Effector CD8-positive, alpha-beta T cell (primary cell): Measurements from ENCODE around the gene DAPK1.

ENCODE experiments used
- DNase-seq: peaks from one replicate; lab custom pipeline; 2025; lab: John Stamatoyannopoulos, UW
- total RNA-seq, 4 experiments: gene quantifications; one replicate each; lab custom pipeline; 2026; lab: John Stamatoyannopoulos, UW

DAPK1 gene
- 0 to 1.6 (median 0.50) reads per million in 4 experiments for total RNA-seq

DNA sequence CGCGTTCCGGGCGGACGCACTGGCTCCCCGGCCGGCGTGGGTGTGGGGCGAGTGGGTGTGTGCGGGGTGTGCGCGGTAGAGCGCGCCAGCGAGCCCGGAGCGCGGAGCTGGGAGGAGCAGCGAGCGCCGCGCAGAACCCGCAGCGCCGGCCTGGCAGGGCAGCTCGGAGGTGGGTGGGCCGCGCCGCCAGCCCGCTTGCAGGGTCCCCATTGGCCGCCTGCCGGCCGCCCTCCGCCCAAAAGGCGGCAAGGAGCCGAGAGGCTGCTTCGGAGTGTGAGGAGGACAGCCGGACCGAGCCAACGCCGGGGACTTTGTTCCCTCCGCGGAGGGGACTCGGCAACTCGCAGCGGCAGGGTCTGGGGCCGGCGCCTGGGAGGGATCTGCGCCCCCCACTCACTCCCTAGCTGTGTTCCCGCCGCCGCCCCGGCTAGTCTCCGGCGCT is at the start of gene DAPK1:
Gene DAPK1 (plus strand): TSS at position 264 of the 442 bp plus-strand sequence. CDS start 1,211 bp downstream, outside the sequence.
- no peak for DNase-seq

DNA sequence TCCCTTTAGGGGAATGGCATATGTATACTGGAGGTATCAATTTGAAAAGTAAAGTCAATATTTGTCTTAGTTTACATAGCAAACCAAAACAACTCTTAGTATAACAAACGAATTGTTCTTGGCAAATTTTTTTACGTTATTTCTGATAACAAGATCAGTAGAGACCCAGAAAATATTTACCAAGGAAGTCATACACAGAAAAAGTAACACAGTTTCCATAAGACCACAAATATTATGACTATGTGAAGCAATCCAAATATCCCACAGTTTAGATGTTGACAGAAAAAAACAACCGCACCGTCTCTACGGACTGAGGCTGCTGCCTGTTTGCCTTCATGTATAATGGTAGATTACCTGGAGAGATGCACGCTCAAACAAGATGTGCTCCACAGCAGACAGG is 46.5 kb upstream of the DAPK1 start:
- no peak for DNase-seq

DNA sequence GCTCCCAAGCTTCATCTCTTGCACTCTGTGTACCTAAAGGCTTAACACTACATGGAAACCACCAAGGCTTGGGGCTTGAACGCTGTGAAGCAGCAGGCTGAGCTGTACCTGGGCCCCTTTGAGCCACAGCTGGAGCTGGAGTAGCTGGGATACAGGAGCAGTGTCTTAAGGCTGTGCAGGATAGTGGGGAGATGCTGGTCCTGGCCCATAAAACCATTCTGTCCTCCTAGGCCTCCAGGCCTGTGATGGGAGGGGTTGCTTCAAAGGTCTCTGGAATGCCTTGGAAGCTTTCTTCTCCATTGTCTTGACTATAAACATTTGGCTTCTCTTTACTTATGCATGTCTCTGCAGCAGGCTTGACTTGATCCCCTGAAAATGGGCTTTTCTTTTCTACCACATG is 42.3 kb upstream of the DAPK1 start:
- DNase-seq = no peak

DNA sequence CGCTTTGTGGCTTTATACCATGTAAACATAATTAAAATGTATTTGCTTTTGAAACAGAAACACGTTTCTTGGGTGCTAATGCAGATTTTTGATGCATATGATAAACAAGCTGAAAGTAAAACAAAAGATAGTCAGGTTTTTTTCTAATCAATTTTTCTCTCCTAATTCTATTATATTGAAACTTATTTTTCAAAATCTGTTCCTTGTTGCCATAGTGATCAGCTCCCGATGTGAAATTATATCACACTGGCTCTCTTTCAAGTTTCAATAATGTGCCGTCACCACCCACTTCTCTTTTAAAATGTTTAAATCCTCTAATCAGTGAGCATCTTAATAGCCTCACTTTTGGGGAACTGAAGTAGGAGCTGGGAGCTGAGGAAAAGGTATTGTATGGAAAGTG is 36.4 kb upstream of the DAPK1 start:
- no peak for DNase-seq

DNA sequence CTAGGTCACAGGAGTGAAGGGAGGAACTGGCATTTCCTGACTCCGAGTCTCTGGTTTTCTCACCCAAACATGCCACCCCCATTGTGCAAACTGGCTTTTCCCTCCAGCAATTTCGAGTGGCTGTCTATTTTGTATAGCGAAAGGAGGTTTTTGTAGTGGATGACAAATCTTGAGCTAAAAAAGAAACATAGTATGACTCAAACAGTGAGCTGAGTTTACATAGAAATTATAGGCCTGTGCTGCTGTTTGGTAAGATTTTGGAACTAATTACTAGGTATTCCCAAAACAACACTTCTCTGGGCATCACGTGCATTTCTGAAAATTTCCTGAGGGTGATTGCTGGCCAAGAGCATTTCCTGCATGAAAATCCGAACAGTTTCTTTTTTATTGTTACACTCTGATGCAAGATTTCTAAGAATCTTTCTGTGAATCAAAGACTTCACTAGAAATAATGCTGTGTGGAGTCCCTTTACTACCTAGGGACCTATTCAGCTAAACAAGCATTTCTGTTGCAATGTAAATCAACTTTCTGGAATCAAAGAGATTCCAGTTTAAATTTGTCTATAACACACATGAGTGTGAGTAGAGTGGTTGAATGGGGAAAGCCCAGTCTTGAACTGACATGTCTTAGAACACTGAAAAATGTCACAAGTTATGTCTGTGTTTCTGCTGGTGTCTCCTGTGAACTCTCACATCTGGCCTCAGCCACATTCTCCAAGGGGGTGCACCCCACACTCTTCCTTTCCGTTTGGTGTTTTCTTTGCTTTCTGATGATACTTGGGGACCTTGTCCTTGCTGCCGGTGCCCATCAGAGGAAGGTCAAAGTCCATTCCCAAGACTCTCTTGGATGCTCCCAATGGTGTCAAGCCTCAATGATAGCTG is 33.3 kb upstream of the DAPK1 start:
- no peak for DNase-seq

DNA sequence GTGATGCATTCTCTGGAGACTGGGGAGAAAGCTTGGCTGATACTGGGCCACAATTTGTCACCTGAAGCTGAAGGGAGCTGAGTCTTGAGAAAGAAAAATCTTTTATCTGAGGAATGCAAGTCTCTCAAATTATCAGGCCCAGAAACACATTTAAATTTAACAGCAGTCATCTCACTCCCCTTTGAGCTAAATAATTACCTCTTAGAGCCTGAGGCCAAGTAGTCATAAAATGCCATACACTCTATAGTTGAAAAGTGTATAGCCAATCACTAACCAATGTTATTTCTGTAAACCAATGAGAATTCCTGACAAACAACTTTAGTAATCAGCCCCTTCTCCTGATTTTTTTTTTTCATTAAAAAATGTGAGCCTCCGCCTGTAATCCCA is 32.7 kb upstream of the DAPK1 start:
- no peak for DNase-seq

DNA sequence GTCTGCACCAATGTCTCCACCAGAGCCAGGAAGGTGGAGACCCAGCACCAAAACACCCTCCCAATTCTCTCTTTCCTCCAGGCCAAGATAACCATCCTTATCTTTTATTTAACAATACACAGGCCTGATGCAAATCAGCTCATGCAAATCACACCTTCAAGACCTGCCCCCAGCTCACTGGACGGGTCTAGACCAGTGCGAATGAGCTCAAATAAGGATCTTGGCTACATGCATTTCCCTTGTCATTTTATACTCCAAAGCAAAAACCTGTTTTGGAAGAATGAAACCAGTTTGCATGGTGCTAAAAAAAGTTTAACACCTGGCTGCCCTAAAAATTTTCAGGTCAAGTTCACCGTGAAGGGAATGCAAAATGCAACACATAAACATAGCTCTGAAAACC is 31.9 kb upstream of the DAPK1 start:
- DNase-seq = no peak

DNA sequence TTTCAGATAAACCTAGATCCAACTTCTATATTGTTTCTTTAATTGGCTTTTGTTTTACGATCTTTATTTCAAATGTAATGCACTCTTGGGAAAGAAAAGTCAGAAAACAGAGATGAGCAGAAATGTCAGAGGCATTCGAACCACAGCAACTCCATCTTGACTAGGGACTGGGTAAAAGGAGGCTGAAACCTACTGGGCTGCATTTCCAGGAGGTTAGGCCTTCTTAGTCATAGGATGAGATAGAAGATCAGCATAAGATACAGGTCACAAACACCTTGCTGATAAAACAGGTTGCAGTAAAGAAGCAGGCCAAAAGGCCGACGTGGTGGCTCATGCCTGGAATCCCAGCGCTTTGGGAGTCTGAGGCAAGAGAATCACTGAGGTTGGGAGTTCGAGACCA is 30.5 kb upstream of the DAPK1 start:
- no peak for DNase-seq

DNA sequence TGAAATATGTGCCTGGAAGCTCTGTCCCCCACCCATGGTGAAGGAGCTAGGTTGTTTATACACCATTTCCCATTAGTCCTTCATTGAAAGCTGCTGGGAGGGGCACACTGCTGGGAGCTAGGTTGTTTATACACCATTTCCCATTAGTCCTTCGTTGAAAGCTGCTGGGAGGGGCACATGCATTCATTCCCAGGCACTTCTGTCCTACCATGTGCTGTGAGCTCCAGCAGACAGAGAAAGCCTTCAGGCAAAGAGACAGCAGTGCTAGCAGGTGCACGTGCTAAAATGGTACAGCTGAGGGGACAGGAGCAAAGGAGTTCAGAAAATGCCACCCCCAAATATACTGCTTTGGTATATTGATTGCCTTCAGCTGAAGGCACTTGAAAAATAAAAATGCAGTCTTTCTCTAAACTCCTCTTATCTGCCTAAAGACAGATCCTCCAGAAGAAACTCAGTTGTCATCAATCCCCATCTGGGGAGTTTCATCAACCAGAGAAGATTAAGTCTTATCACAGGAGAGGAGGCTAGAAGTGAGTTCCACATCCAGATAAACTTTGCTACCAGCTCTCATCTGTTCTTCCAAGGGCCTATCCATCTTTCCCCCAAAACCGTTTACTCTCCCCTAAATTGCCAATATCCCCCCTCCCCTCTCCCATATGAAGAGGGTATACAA is 27.7 kb upstream of the DAPK1 start:
- no peak for DNase-seq

DNA sequence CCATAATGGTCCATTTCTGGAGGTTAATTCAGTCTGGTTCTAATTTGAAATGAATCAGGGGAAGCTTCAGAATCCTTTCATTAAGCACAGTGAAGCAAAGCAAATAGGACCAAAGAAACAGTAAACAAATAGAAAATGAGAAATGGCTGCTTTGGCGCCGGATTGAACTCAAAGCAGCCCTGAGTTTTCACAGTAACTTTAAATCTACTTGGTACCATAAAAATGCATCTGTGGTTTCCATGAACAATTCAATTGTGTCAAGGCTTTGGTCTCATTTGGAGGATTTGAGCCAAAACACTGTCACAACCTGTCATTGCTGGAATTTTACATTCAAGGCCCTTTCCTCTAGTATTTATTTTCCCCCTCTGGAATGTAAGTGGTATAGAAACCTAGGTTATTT is 25.9 kb upstream of the DAPK1 start:
- no peak for DNase-seq

DNA sequence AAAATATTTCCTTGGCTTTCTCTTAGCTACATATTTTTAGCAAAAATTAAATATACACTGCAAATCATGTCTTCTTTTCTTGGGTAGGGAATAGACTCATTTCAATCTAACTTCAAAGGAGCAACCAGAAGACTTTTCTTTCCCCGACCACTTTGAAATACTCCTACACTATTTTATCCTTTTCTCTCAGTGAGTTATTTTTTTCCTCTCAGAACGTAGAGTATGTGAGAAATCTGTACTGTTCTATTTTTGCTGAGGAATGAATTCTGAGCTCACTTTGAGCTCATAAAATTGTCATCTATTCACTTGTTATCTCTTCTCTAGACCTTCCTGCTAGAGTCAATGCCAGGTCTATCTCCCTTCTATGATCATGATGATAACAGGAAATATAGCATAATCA is 22.2 kb upstream of the DAPK1 start:
- DNase-seq = no peak

DNA sequence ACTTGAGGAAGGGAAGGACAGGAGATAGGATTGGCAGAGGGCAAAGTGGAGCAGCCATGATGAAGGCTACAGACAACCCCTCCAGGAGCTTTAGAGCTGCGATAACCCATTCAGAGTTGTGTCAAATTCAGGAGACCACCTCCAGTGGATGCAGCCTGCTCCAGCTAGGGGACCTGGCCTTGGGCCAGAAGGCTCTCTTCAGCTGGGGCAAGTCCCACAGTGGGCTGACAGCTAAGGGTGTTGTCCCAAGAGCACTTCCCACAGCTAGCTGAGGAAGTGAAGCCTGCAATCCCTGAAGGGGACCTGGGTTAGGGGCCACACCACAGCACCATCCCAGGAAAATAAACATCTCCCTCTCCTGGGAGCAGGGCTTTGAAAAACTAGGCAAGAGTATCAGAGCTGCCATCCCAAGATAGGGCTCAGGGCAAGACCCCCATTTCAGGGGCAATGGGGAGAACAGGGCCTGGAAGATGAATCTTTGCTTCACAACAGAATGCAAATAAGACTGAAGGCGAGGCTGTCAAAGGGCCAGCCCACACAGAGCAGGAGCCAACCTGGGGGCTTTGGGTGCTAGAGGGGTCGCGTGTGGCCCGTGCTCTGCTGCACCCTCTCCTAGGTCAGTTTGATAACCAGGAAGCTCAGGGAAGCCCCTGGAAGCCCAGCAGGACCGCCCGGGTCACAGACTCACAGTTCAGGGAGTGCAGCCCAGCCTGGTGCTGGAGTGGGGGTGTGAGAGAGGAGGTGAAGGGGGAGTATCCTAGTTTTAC is 19.3 kb upstream of the DAPK1 start:
- no peak for DNase-seq

DNA sequence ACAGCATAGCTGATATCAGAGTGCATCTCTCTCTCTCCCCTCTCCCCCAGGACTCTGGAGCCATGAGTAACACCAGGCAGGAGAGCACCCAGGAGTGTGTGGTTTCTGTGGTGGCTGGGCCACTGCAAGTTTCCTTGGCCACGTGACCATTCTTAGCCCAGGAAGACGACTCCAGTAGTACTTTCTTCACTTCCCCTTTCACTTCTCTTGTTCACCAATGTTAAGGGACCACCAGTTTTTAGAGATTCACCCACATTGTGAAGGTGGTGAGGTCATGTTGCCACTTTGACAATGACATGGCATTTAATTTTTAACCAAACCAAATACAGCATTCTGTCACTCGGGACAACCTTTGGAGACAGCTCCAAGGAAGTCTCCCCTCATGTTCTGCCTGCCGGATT is 17.9 kb upstream of the DAPK1 start:
- no peak for DNase-seq

DNA sequence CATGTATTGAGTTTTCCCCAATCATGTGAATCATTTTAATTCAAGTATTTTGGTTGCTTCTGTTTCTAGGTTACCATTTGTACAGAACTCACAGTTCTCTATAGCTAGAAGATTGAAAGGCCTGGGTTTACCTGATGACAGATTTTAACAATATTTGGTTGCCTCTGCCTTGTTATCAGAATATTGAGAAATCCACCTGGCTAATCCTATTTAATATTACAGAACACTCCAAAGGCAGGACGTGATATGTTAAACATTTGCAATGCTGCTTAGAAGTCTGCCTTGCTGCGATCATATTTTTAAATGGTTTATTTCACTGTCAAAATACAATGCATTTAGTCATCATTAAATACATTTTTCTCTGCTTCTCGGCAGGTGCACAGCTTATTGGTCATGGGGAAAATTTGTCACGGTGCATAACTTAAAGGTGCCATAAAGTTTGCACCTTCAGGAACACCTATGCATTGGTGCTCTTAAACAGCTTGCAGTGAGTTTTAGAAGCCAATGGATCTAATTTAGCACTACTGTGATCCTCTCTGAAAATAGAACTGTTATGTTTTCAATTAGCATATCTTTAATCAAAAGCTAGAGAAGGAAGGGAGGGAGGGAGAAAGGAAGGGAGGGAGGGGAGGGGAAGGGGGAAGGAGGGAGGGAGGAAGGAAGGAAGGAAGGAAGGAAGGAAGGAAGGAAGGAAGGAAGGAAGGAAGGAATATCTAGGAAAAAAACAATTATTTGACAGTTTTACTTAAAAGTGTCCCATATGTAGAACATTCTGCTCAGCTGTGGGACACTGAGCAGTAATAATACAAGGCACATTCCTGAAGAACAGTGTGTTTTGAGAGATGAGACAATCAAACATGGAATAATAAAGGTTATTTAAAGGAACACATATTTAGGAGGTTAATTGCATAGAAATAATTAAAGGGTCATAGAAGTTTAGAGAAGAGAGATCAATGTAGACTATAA is 15.5 kb upstream of the DAPK1 start:
- DNase-seq = no peak

DNA sequence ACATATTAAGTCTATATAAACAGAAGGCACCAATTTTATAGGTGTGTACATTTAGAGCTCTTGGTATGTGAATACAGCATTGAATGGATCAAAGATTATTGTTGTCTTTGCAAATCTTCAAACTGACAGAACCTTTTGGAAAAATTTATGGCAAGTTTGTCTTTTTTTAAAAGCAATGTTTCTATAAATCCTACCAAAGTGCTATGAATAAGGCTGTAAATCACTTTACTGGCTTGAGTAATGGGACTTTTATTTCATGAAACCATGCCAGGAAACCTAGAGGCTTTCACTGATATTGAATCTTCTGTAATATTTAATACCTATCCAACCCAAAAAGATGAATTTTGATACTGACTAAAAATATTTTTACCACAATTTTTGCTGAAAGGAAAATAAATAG is 7.4 kb upstream of the DAPK1 start:
- DNase-seq = no peak

DNA sequence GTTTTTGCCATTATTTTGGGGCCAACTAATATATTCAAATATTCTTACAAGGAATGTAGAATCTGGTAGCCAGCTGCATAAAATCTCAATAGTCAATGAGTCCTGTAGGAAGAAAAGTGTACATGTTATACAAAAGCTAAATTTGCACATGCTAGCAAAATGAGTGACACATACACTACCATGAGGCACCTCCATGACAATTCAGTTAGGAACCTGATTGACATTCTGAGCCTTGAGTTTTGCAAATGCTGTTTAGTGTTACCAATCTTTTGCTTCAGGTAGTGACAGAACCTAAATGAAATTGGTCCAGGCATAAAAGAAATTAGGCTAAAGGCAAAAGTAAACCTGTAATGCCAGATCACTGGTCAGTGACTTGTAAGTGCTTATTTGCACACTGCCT is 6.8 kb upstream of the DAPK1 start:
- no peak for DNase-seq

DNA sequence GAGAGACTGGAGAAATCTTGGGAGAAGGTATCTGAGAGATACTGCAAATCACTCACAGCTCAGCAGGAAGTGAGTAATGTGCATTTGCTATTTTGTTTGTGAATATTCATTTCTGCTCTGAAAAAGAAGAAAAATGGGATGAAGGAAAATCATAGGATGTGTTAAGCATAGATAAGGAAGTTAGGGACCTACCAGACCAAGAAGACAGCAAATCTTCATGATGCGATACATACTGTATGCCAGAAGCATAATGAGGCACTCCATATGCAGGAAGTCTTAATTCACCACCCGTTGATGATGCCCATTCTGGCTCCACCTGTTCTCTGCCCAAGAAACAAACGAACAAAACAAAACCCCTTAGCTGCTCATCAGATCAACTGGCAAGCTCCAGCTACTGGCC is 6.1 kb upstream of the DAPK1 start:
- DNase-seq = no peak

DNA sequence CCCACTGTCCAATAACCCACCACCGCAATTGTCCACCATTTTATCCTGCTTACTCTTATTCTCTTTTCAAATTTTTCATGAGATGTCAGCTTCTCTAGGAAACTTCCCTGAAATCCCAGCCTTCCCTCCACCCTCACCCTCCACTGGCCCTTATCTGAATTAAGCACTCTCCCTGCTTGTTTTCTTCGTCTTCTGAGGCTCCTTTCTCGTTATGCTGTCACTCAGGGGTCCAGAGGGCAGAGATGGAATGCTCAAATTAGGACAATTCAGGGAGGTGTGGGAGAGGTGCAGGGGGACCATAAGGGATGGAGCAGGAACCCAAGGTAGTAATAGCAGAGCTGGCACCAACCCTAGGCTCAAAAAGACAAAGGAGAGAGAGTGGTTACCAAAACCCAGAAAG is 5.0 kb upstream of the DAPK1 start:
- DNase-seq = no peak

DNA sequence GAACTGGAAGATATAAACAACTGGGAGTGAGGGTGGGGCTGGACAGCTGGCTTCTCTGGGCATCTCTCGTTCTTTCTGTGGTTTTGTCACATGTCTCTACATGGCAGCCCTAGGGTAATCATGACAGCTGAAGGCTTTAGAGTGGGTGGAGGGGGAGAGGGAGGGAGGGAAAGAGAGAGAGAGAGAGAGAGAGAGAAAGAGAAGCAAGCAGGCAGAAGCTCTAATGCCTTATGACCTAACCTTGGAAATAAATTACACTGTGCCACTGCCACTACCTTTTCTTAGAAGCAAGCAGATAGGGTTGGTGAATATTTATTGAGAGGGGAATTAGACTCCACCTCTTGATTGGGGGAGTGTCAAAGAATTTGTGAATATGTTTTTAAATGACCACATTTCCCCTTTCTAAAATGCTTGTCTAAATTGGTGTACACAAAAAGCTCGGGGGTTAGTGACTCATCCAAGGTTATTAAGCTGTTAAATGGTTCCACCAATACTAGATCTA is 2.6 kb upstream of the DAPK1 start:
- no peak for DNase-seq

DNA sequence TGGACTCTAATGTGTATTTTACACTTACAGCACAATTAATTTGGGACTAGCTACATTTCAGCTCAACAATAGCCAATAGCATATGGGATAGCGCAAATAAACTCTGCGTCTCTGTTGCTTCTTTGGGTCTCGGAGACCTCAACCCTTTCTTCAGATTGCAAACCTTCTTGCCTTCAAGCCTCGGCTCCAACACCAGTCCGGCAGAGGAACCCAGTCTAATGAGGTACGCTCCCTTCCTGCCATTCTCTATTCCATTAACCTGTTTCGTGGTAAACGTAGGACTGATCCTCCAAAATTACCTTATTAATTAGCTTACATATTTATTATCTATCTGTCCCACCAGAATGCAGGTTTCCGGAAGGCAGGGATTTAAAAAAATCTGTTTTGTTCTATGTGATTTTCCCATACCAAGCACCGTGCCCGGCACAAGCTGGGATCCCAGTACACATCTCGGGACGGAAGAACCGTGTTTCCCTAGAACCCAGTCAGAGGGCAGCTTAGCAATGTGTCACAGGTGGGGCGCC is 525 bp upstream of the DAPK1 start:
- DNase-seq = no peak
